ENCODE data around the gene PURB. TPM values are rescaled to one million over a fixed set of nuclear protein-coding genes. Genes with fewer than 3 reads are reported as not detected.
A peak's percentile ranks its signal among the peaks of the same experiment; 100 is the strongest.

Gene PURB
- total and polyA plus RNA-seq, 9 of the 15 experiments (the other 6 are each of a cell fraction or from before 2014, with no cell fraction given) = 1.6 to 14.1 (median 8.8) TPM

DNA sequence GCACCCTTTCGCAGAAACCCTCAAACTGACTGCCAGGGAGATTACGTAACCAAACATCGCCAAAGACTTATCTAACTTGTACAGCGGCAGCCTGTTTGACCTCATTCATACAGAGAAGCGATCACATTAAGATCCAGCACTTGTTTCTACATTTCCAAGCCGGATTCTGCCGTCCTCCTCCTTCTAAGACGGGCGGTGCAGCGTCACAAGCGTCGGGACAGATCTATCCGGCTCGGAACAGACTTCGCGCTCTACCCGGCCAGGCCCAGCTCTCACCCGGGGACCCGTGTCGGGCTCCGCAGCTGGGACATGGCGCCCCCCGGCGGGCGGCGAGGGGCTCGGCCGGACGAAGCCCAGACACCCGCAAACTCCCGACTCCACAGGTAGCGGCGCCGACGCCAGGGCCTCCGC, 37.8 kb downstream of the PURB start (continued):
- TF ChIP-seq CHD2 (IDR thresholded peaks at IDR 0.05; ENCODE audit: low read depth, low read length) = no peak
- peak; percentile 92; the same call in 1 of the 2 replicates for TF ChIP-seq ILF3 (IDR thresholded peaks at IDR 0.05; ENCODE audit: borderline replicate concordance)
- TF ChIP-seq, protein P1, sequence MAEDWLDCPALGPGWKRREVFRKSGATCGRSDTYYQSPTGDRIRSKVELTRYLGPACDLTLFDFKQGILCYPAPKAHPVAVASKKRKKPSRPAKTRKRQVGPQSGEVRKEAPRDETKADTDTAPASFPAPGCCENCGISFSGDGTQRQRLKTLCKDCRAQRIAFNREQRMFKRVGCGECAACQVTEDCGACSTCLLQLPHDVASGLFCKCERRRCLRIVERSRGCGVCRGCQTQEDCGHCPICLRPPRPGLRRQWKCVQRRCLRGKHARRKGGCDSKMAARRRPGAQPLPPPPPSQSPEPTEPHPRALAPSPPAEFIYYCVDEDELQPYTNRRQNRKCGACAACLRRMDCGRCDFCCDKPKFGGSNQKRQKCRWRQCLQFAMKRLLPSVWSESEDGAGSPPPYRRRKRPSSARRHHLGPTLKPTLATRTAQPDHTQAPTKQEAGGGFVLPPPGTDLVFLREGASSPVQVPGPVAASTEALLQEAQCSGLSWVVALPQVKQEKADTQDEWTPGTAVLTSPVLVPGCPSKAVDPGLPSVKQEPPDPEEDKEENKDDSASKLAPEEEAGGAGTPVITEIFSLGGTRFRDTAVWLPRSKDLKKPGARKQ (CRISPR knock-in tag; IDR thresholded peaks at IDR 0.05) = no peak
- no peak for TF ChIP-seq SNRNP70 (optimal IDR thresholded peaks at IDR 0.05; ENCODE audit: low read depth, low read length)
- no peak for TF ChIP-seq ZNF121 (CRISPR knock-in tag; conservative IDR thresholded peaks at IDR 0.05)
- TF ChIP-seq, protein P2, sequence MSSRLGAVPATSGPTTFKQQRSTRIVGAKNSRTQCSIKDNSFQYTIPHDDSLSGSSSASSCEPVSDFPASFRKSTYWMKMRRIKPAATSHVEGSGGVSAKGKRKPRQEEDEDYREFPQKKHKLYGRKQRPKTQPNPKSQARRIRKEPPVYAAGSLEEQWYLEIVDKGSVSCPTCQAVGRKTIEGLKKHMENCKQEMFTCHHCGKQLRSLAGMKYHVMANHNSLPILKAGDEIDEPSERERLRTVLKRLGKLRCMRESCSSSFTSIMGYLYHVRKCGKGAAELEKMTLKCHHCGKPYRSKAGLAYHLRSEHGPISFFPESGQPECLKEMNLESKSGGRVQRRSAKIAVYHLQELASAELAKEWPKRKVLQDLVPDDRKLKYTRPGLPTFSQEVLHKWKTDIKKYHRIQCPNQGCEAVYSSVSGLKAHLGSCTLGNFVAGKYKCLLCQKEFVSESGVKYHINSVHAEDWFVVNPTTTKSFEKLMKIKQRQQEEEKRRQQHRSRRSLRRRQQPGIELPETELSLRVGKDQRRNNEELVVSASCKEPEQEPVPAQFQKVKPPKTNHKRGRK (tag; IDR thresholded peaks at IDR 0.05) = no peak
- peak; percentile 91 for TF ChIP-seq TCF3 (CRISPR knock-in tag; IDR thresholded peaks at IDR 0.05)
- TF ChIP-seq, protein P3, sequence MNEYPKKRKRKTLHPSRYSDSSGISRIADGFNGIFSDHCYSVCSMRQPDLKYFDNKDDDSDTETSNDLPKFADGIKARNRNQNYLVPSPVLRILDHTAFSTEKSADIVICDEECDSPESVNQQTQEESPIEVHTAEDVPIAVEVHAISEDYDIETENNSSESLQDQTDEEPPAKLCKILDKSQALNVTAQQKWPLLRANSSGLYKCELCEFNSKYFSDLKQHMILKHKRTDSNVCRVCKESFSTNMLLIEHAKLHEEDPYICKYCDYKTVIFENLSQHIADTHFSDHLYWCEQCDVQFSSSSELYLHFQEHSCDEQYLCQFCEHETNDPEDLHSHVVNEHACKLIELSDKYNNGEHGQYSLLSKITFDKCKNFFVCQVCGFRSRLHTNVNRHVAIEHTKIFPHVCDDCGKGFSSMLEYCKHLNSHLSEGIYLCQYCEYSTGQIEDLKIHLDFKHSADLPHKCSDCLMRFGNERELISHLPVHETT (CRISPR knock-in tag; conservative IDR thresholded peaks at IDR 0.05 in 1 of 2, IDR thresholded peaks at IDR 0.05 in 1 of 2) = no peak
- TF ChIP-seq PHB (CRISPR knock-in tag; IDR thresholded peaks at IDR 0.05) = peak; percentile 89
- TF ChIP-seq, protein P4, sequence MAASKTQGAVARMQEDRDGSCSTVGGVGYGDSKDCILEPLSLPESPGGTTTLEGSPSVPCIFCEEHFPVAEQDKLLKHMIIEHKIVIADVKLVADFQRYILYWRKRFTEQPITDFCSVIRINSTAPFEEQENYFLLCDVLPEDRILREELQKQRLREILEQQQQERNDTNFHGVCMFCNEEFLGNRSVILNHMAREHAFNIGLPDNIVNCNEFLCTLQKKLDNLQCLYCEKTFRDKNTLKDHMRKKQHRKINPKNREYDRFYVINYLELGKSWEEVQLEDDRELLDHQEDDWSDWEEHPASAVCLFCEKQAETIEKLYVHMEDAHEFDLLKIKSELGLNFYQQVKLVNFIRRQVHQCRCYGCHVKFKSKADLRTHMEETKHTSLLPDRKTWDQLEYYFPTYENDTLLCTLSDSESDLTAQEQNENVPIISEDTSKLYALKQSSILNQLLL (CRISPR knock-in tag; IDR thresholded peaks at IDR 0.05; ENCODE audit: borderline replicate concordance) = no peak
- TF ChIP-seq GABPB2 (CRISPR knock-in tag; conservative IDR thresholded peaks at IDR 0.05) = no peak
- TF ChIP-seq ZFP30 (CRISPR knock-in tag; IDR thresholded peaks at IDR 0.05; ENCODE audit: borderline replicate concordance) = no peak
- no peak for TF ChIP-seq ZNF436 (CRISPR knock-in tag; IDR thresholded peaks at IDR 0.05)
- TF ChIP-seq TSC22D4 (tag; IDR thresholded peaks at IDR 0.05) = no peak
- TF ChIP-seq GTF2E2 (tag; IDR thresholded peaks at IDR 0.05) = no peak
- TF ChIP-seq HDAC1 (IDR thresholded peaks at IDR 0.05) = peak in 1 of 2 experiments; percentile 91; a peak in 2 of 4 replicates
- TF ChIP-seq MTA3 (IDR thresholded peaks at IDR 0.05; ENCODE audit: borderline replicate concordance) = no peak; the same call in 1 of the 2 replicates
- TF ChIP-seq EWSR1 (IDR thresholded peaks at IDR 0.05; ENCODE audit: borderline replicate concordance, low read depth, partially characterized antibody) = no peak
- TF ChIP-seq ZKSCAN3 (CRISPR knock-in tag; IDR thresholded peaks at IDR 0.05) = no peak
- no peak for TF ChIP-seq SAFB2 (IDR thresholded peaks at IDR 0.05; ENCODE audit: borderline replicate concordance, low read depth, low read length, severe bottlenecking)

Data from K562 (cell line).